DMS 273 (cell line): Measurements from ENCODE around the gene SNW1.

ENCODE experiments used
- DNase-seq: peaks from one replicate; lab custom pipeline; 2025; ENCODE audit not compliant: unreplicated experiment; lab: John Stamatoyannopoulos, UW

SNW1 gene

GRCh38 chr14:77674931-77675330 lies 86.0 kb downstream of the SNW1 start:
- DNase-seq = no peak

- no peak for DNase-seq
Observed at GRCh38 chr14:77673193-77673592, 87.8 kb downstream of the SNW1 start.
